Esophagus squamous epithelium (tissue), 5 donors: ENCODE data around the gene SHTN1. TPM values are rescaled to one million over a fixed set of nuclear protein-coding genes. Genes with fewer than 3 reads are reported as not detected.

Experiments
- DNase-seq: peaks from one replicate; lab custom pipeline; 2025; lab: John Stamatoyannopoulos, UW
- H3K27ac ChIP-seq, 4 donors: fragments of 200-600 bp; sonication (generic); one replicate each; pipeline ENCODE4 v1.5.1; 2016 to 2019; ENCODE audit warnings: mild to moderate bottlenecking in 1 of 4
- H3K27me3 ChIP-seq, 4 donors: fragments of 200-600 bp; sonication (generic); 1 replicate in 3 of 4; 2 replicates in 1 of 4; pipeline versions ENCODE4 v1.5.1 to v1.6.0; 2017 to 2021; ENCODE audit warnings: antibody characterized with exemption in 1 of 4
- H3K36me3 ChIP-seq, 3 donors: fragments of 200-600 bp; sonication (generic); one replicate each; pipeline ENCODE4 v1.5.1; 2016 to 2019
- H3K4me1 ChIP-seq, 3 donors: fragments of 200-600 bp; sonication (generic); one replicate each; pipeline ENCODE4 v1.5.1; 2017 to 2019
- H3K4me3 ChIP-seq, 4 donors: fragments of 200-600 bp; sonication (generic); 1 replicate in 3 of 4; 2 replicates in 1 of 4; pipeline ENCODE4 v1.5.1; 2016 to 2019; ENCODE audit warnings: mild to moderate bottlenecking in 2 of 4, moderate library complexity in 1 of 4
- H3K9me3 ChIP-seq, 3 donors: fragments of 200-600 bp; sonication (generic); one replicate each; pipeline ENCODE4 v1.5.1; 2016 to 2019
- CTCF ChIP-seq, 6 experiments: fragments of 450-650 bp in 4 of 6; fragments of 200-600 bp in 2 of 6; sonication (generic) in 2 of 6; IDR thresholded peaks; one replicate each; pipeline ENCODE4 v1.5.1; 2016 to 2019; ENCODE audit warnings: antibody characterized with exemption in 6 of 6, mild to moderate bottlenecking in 4 of 6, moderate library complexity in 4 of 6
- POLR2A ChIP-seq, 4 donors: fragments of 450-650 bp; IDR thresholded peaks; one replicate each; pipeline ENCODE4 v1.6.1; 2017; ENCODE audit warnings: antibody characterized with exemption in 4 of 4, mild to moderate bottlenecking in 4 of 4, moderate library complexity in 3 of 4
- WGBS, 2 donors: methylation state at CpG; one replicate each; pipeline ENCODE4 v1.1.5; 2018; 5-methylcytosine and 5-hydroxymethylcytosine counted together
- intact Hi-C: fragments of 100-400 bp; cut with DNase I; formaldehyde crosslinking; loops from one replicate; pipeline ENCODE4 v1.15.0; 2022
- total RNA-seq, 4 donors: library from RNA; depleted of rRNA; stranded (reverse); fragments of >200 nt; gene quantifications; one replicate each; pipeline ENCODE4 v1.1.0, GENCODE V29; 2016
- donor health status: DM: yes; HTN: yes; CAD: no.

SHTN1 gene
- total RNA-seq, 4 donors from 2014 or later, result 8.6 to 12.5 (median 10.2) TPM

DNA sequence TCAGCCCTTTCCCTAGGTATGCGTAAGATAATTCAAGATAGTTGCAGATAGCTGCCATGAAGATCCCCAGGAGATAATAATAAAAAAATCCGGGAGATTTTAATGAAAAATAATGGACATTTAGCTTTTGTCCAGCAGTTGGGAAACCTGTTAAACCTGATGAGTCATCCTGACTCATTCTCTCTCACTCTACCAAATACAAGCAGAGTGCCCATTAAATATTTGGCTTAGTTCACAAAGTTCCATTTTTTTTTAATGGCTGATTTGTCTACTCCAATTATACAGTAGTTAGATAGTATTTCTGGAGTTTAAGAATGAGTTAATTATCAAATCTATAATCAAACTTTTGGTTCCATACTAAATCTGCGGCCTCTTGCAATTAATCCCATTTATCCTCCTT is 2.1 kb upstream of the SHTN1 start:
- no peak for DNase-seq
- TF ChIP-seq CTCF (IDR thresholded peaks at IDR 0.05) (no peak), POLR2A (IDR thresholded peaks at IDR 0.05) (no peak)
- Histone ChIP-seq H3K36me3 (no peaks in the 10 kb centered on the region), H3K27ac (no peak overlapping the region), H3K4me3 (no peak overlapping the region), H3K9me3 (no peaks in the 10 kb centered on the region), H3K4me1 (peaks cover 0 to 27% (median 4%) of the 10 kb centered on the region in 3 donors), H3K27me3 (peaks cover 0 to 26% (median 0%) of the 10 kb centered on the region in 4 donors)
- WGBS, 2 donors, result 72 to 88% methylated on average over 3 of the region's 3 CpGs
- intact Hi-C loops, result no loop called here

DNA sequence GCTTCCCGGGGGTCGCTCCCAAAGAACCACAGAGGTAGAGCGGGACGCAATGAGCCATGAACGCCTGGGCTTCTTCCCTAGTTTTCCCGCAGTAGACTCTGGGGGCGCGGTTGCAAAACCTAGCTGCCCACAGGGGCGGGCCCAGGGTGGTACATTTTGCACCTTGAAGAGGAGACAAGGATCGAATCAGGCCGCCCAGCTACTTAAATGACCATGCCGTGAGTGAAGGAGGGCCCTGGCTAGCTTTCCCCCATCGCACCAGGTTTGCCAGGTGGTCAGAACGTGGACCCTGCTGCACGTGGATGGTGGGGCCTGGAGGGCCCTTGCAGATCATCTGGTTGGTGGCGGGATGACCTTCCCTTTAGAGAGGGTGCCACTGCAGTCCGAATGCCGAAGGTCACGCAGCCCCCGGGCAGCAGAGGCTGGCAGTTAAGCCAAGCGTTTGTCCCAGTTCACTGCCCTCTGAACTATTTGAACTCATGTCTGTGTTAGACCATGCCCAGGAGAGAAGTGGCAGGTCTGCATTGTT is 604 bp upstream of the SHTN1 start:
- no peaks in the 10 kb centered on the region for H3K9me3 ChIP-seq
- no peaks in the 10 kb centered on the region for H3K36me3 ChIP-seq
- H3K27me3 ChIP-seq, result peaks cover 0 to 26% (median 0%) of the 10 kb centered on the region in 4 donors
- DNase-seq, result no peak
- intact Hi-C loops, result no loop called here
- H3K27ac ChIP-seq, result peak overlapping the region; percentile 86 to 96 (median 90)
- TF ChIP-seq CTCF (IDR thresholded peaks at IDR 0.05), result no peak
- no peak for TF ChIP-seq POLR2A (IDR thresholded peaks at IDR 0.05)
- peaks cover 0 to 27% (median 4%) of the 10 kb centered on the region in 3 donors for H3K4me1 ChIP-seq
- peak overlapping the region; percentile 60 to 85 (median 76) for H3K4me3 ChIP-seq
- WGBS, 2 donors, result 25% methylated on average over 4 of the region's 21 CpGs; no CpG with 5 or more reads in 1 of the 2 donors

- H3K9me3 ChIP-seq, result no peaks in the 10 kb centered on the region
- intact Hi-C loops, result no loop called here
- 13 to 18% methylated on average over 10 of the region's 47 CpGs for WGBS, 2 donors
- peaks cover 0 to 27% (median 4%) of the 10 kb centered on the region in 3 donors for H3K4me1 ChIP-seq
- peaks cover 0 to 26% (median 0%) of the 10 kb centered on the region in 4 donors for H3K27me3 ChIP-seq
- H3K27ac ChIP-seq, result peak overlapping the region; percentile 86 to 96 (median 90)
- no peaks in the 10 kb centered on the region for H3K36me3 ChIP-seq
- DNase-seq, result no peak
- TF ChIP-seq POLR2A (IDR thresholded peaks at IDR 0.05), result no peak
- peak in 1 of 6 experiments; percentile 22 for TF ChIP-seq CTCF (IDR thresholded peaks at IDR 0.05)
- H3K4me3 ChIP-seq, result peak overlapping the region; percentile 60 to 85 (median 76)
These were observed 561 bp downstream of the SHTN1 start for GRCh38 chr10:117004227-117005025.

DNA sequence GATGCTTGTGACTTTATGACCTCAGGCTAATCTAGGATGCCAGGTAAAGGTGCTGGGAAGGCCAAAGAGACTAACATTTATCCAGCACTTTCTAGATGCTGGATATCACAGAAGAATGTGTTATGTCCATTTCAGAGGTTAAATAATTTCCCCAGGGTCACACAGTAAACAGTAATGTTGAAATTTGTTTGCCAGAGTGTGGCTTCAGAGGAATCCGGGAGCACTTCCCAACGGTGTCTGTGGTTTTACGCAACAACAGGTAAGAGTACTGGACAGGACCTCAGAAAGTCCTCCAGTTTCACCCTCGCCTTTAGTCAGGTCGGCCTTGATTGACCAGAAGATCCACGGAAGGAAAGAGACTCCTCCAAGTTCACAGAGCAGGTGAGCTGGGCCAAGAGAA is 1.7 kb downstream of the SHTN1 start:
- DNase-seq, result no peak
- Histone ChIP-seq H3K4me3 (no peak overlapping the region), H3K4me1 (peaks cover 0 to 27% (median 4%) of the 10 kb centered on the region in 3 donors), H3K36me3 (no peaks in the 10 kb centered on the region), H3K27ac (no peak overlapping the region), H3K27me3 (peaks cover 0 to 21% (median 0%) of the 10 kb centered on the region in 4 donors), H3K9me3 (no peaks in the 10 kb centered on the region)
- 89% methylated on average over 6 of the region's 6 CpGs for WGBS, 2 donors
- no peak for TF ChIP-seq CTCF (IDR thresholded peaks at IDR 0.05)
- intact Hi-C loops, result no loop called here

DNA sequence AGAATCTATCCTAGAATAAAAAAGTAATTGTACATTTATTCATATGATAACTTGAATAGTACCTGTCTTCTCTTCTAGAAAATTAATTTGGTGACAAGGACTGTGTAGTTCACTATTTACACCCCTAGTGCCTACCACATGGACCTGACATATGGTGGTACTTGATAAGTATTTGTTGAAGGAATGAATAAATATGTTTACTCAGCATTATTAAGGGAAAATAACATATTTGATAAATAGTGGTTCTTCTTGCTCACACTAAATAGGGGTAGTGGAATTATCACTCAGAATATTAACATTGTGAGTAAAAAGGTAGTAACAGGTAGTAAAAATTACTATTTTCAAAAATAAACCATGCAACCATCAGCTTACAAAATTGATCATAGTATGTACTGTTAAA is 2.8 kb downstream of the SHTN1 start:
- Histone ChIP-seq H3K27ac (no peak overlapping the region), H3K4me3 (no peak overlapping the region), H3K27me3 (peaks cover 0 to 21% (median 0%) of the 10 kb centered on the region in 4 donors), H3K4me1 (peaks cover 0 to 27% (median 4%) of the 10 kb centered on the region in 3 donors), H3K36me3 (no peaks in the 10 kb centered on the region), H3K9me3 (no peaks in the 10 kb centered on the region)
- TF ChIP-seq POLR2A (IDR thresholded peaks at IDR 0.05) (no peak), CTCF (IDR thresholded peaks at IDR 0.05) (no peak)
- intact Hi-C loops, result no loop called here
- DNase-seq, result no peak
